GM18907 (cell line): ENCODE results near the gene PRR33.
A peak's percentile ranks its signal among the peaks of the same experiment; 100 is the strongest.

Source experiments
- ATAC-seq: cut with Tn5 transposase; IDR thresholded peaks from one replicate; pipeline ENCODE4 v1.9.1; 2021; ENCODE audit warnings: mild to moderate bottlenecking, moderate library complexity; ENCODE audit not compliant: unreplicated experiment

PRR33 gene

DNA sequence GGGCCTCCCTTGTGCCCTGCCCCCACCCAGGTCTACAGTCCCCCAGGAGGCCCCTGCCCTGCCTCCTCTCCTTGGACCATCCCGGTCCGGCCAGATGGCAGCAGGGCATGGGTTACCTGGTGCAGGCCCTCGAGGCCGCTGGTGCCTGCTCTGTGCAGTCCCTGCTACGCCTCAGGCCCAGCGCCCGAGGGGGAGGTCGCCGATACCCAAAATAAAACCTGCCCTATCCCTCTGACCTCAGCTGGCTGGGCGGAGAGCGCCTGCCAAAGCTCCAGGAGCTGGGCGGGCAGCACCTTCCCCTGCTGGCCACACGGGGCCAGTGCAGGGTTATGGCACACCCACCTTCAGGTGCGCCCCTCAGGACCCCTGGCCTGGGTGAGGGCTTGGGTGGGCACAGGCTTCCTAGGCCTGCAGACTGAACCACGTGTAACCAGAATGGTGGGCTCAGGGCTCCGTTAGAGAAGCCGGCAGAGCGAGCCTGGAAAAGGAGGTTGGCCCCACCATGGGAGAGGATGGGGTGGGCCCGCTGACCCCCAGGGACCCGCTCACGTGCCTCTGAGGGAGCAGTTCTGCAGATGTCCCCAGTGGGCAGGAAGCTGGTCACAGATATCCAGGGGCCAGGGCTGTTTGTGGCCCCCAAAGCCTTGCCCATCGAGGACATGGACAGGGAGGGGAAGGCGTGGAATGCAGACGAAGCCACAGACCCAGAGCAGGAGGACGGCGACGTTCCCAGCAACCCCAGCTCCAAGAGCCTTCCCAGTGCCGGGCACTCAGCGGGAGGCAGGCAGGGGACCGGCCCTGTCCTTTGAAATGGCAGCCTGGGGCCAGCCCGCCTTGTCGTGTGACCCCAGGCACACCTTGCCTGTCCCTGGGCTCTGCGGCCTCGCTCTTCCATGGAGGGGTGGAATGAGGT is 26.1 kb upstream of the PRR33 start:
- no peak for ATAC-seq

DNA sequence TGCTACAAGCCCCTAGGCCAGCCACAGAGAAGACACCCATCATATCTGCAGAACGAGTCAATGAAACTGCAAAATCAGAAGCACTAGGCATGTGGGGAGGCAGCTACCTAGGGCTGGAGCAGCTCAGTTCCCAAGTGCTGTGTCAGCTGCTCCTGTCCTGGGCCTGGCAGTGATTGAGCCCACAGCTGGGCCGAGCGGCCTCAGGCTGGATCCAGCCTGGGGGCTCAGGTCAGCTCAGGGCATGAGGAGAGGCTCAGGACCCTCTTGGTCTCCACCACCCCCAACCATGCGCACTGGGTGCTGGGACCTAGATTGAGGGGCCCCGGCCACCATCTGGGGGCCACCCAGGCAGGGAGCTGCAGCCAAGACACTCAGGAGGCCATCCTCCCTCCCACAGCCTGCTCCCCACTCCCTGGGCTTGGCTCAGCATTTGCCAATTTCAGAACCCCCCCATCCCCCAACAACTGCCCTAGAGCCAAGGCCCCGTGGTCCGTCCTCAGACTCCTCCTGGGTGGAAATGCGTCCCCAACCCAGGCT is 25.4 kb upstream of the PRR33 start:
- no peak for ATAC-seq

DNA sequence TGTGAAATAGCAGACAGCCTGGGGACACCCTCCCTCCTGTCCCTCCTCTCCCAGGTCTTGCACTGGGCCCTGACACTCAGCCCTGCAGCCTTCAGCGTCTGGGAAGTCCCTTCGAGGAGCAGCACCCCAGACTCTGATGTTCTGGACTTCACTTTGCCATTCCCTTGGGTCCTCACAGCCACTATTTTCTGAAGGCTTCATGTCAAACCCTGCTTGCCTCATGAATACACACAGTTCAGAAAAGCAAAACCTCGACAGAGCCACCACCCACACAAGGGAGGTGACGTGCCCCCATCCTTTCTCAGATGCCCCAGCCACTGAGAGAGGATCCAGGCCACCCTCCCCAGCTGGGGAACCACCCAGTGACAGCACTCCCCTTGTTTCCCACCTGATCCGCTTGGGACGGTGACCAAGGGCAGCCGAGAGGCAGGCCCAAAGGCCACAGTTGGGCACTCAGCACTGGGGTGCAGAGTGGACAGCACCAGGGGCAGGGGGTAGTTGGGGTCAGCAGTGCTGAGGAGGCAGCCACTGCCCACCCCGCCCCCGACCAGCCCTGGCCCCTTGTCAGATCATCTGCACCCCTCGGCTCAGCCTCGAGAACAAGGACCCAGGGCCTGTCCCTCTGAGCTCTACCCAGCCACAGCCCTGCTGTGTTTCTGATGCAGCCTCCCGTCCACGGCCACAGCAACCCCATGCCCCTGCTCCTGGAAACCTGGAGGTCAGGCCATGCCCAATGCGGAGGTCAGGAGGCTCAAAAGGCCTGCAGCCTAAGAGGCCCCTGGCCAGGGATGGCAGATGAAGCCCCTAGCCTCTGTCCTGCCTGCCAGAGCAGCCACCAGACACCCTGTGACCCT is 24.7 kb upstream of the PRR33 start:
- ATAC-seq = peak; percentile 51

DNA sequence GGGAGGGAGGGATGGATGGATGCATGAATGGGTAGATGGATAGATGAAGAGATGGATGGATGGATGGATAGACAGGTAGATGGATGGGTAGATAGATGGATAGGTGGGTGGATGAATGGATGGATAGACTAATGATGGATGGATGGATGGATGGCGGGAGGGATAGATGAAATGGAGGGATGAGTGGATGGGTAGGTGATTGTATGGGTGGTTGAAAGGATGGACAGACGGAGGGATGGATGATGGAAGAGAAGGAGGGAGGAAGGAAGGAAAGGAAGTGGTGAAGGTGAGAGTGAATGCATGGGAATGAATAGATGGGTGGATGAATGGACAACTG is 24.1 kb upstream of the PRR33 start:
- ATAC-seq = no peak

DNA sequence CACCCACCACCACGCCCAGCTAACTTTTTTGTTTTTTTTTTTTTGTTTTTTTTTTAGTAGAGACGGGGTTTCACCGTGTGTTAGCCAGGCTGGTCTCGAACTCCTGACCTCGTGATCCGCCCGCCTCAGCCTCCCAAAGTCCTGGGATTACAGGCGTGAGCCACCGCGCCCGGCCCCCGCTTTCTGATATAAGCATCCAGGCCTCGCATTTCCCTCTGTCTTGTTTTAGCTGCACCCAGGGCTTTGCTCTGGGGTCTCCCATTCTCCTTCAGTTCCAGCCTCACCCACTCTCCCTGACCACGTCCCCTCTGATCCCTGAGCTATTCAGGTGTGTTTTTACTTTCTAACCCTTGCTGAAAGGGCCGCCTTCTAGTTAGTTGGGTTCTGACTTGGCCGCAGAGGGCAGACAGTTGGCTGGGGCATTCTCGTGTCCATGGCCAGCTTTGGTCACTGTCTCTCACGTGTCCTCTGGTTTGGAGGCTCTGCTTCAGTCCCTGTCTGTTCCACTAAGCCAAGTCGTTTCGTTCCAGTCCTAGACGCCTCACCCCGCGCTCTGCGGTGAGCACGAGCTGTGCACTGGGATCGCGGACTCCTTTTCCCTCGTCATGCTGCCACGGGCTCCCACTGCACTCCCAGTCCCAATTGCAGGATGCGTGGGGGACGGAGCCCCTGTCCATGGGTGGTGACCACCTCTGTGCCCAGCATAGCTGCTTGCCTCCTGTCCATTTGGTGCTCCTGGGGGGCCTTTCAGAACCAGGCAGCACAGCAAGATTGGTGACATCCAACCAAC is 21.8 kb upstream of the PRR33 start:
- no peak for ATAC-seq

DNA sequence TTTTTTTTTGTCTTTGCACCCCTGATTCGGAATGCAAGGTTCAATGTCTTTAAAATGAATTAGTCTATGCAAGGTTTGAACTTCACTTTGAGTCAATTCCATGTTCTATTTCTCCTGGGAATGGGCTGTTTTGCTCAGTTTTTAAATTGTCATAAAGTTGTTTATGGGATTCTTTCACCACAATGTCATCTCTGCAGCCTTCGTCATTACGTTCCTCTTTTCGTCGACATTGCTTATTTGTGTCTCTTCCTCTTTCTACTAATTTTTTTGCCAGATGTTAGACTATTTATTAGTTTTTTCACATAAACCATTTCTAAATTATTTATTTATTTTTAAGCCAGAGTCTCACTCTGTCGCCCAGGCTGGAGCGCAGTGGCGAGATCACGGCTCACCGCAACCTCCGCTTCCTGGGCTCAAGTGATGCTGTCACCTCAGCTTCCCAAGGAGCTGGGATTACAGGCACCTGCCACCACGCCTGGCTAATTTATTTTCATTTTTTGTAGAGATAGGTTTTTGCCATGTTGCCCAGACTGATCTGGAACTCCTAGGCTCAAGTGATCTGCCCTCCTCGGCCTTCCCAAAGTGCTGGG is 20.7 kb upstream of the PRR33 start:
- ATAC-seq = no peak

DNA sequence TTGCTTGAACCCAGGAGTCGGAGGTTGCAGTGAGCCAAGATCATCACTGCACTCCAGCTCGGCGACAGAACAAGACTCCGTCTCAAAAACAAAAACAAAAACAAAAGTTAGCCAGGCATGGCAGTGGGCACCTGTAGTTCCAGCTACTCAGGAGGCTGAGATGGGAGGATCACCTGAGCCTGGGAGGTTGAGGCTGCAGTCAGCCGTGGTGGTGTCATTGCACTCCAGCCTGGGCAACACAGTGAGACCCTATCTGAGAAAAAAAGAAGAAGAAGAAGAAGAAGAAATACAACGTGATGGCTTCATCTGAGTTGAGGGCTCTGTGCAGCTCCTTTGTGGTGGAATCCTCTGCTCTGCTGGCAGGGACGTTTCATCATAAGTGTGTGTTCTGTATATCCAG is 17.8 kb upstream of the PRR33 start:
- ATAC-seq = no peak

DNA sequence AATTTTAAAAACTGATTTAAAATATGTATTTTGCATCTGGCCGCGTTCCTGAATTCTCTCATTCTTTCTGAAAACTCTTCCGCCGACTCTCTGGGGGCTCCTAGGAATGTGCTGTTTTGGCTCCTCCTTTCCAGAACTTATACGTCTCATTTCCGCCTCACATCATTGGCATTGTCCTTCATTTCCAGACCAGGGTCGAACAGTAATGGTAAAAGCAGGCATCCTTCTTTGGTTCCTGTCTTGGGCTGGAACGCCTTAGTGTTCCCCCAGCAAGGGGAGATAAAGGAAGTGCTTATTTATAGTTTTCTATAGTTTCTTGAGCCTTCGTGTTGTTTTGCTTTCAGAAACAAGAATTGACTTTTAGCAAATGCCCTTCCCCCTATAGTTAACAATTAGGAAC is 16.9 kb upstream of the PRR33 start:
- no peak for ATAC-seq

DNA sequence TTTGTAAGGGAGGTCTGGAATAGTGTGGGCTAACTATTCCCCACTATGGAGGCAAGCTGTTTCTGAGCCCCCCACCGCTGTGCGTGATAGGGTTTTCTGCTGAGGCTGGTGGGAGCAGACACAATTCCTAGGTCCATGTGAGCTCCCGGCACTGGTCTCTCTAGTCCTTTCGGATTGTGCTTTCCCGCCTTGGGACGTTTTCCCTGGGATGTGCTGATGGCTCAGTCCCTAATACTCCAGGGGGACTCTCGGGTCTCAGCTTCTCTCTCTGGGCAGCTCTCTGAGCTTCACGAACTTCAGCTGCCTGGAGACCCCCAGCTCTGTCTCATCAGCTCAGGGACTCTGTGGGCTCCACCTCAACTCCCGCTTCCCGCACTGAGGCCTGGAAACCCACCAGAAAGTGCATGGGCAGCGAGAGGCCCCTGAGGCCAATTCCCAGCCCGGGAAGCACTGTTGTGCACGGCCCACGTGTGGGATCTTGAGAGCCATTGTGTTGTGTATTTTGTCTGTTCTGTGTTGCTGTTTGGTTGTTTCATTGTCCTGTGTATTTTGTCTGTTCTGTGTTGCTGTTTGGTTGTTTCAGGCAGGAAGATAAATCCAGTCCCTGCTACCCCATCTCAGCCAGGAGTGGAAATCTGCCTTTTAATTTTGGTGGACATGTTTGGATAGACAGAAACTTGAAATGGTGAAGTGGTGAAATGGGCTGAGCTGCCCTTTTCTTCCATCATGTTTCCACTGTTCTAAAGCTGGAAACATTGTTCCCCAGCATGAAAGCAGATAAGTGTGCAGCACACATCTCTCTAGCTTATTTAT is 15.1 kb upstream of the PRR33 start:
- ATAC-seq = no peak

DNA sequence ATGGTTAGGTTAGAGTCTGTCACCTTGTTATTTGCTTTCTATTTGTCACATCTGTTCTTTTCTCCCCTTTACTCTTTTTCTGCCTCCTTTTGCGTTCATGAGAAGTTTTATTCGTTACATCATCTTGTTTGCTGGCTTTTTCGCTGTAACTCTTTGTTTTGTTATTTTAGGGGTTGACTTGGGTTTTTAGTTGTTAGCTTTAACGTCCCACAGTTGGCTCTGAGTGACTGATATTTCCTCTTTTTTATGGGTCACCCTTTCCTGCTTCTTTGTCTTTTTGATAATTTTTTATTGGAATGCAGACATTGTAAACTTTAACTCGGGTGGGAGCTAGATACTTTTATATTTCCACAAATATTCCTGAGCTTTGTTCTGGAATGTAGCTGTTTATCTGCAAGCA is 14.5 kb upstream of the PRR33 start:
- no peak for ATAC-seq

DNA sequence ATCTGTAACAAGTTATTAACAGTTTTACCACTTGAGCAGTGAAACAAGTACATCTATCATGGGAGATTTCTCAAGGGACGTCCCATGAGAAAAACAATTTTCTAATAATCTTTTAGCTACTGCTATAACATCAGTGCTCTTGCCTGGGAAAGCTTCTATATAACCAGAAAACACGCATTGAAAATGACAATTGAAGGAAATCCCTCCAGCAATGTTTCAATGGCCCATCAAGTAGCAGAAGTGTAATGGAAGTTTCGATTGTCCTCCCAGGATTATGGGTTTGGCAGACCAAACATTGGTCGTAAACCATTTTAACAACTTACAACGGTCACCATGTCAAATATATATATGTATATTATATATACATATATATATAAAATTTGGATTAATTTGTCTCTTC is 8.0 kb upstream of the PRR33 start:
- ATAC-seq = no peak

DNA sequence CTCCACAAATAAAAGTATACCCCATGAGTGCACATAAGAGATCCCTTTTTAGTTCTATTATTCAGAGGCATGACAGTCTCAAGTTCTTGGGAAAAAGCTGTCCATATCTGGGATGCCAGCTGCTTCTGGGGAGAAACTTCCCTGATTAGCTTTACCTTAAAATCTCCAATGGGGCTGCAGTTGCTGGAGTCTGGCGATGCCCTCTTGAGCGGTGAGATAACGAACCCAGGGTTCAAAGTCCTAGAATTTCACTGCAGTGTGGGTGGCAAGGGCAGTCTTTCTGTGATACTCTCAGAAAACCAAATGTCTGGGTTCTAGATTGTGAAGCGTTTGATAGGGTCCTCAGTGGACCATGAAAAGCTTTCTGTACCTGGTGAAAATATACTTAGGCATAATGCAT is 7.4 kb upstream of the PRR33 start:
- ATAC-seq = no peak

DNA sequence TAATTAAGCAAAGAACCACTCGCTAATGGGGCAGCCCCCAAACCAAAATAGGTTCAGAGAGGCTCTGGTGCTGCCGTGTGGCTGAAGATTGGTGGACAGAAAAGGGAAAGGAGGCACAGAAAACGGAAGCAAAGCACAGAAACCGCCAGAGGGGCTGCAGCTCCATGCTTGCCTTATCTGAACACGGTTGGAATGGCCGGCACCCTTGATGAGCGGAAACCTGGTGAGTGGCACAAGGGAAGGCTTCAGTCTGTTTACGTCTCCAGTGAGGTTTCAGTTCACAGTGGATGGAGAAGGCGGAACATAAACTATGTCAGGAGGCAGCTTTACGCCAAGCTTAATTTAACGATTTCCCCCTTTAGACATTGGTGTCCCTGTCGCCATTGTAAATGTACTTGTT is 5.2 kb upstream of the PRR33 start:
- no peak for ATAC-seq

DNA sequence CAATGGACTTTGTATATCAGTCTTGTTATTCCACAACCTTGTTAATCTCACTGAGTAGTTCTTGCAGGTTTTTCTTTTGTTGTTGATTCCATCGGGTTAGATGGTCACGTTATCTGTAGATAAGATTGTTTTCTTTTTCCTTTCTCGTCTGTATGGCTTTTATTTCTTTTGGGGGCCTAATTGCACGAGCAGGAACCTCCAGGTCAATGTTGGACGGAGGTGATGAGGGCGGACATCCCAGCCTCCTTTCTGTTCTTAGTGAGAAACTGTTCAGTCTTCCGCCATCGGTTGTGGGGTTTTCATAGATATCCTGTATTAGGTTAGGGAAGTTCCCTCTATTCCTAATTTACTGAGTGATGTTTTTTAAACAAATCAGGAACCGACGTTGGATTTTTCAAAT is 4.8 kb upstream of the PRR33 start:
- no peak for ATAC-seq

DNA sequence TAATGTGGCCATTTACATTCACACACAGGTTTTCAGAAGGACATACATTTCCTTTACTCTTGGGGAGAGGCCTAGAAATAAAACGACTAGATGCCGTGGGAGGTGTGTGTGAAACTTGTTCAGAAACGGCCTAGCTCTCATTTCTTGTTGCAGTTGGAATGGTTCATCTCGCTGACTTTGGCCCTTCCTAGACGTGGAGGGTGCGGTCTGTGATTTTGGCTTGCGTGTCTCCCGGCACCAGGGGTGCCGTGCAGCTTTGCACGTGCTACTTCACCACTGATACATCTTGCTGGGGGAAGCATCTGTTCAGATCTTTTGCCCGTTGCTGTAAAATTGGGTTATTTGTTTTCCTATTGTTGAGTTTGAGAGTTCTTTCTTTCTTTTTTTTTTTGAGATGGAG is 3.1 kb upstream of the PRR33 start:
- ATAC-seq = no peak

DNA sequence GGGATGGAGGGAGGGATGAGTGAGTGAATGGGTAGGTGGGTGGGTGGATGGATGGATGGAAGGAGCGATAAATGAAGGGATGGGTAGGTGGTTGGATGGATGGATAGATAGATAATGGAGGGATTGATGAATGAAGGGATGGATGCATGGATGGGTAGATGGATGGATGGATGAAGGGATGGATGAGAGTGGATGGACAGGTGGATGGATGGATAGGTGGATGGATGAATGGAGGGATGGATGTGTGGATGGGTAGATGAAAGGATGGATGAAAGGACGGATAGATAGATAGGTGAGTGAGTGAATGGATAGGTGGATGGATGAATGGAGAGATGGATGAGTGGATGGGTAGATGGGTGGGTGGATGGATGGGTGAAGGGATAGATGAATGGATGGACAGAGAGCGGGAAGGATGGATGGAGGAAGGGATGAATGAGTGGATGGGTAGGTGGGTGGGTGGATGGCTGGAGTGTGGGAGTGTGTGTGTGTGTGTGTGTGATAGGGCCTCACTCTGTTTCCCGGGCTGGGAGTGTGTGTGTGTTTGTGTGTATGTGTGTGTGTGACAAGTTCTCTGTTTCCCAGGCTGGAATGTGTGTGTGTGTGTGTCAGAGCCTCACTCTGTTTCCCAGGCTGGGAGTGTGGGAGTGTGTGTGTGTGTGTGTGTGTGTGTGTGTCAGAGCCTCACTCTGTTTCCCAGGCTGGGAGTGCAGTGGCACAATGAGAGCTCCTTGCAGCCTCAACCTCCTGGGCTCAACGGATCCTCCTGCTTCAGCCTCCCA is 2.1 kb upstream of the PRR33 start:
- no peak for ATAC-seq

DNA sequence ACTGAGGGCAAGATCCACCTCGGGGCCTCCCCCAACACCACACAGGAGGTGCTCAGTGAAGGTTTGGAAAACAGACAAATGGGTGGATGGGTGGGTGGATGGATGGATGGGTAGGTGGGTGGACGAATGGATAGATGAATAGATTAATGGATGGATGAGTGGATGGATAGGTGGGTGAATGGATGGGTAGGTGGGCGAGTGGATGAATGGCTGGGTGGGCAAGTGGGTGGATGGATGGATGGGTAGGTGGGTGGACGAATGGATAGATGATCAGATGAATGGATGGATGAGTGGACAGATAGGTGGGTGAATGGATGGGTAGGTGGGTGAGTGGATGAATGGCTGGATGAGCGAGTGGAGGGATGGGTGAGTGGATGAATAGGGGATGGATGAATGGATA is 863 bp upstream of the PRR33 start:
- ATAC-seq = no peak

DNA sequence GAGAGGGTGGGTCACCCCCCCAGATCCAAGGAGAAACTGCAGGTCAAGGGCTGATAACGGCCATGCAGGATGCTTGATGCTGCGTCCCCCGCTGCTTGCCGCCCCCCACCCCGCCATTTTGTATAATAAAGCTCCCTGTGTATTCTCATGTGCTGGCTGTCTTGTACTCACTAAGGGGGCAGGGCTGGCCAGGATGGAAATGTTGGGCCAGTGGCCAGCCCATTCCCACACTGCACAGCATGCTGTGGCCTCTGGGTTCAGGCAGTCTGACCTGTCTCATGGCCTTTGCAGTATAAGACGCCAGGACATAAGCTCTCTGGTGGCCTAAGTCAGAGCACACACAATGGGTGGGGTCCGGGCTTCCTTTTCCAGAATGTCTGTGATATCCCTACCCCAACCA is 421 bp upstream of the PRR33 start:
- no peak for ATAC-seq
